Karpas-422 (cell line): ENCODE results near the gene MYO18A. TPM values are rescaled to one million over a fixed set of nuclear protein-coding genes. Genes with fewer than 3 reads are reported as not detected.
"Not testable (repeated sequence)": the region's sequence is repeated elsewhere in the genome, so short reads cannot be mapped to it uniquely, and the experiment has no call there.

Experiments
- DNase-seq: peaks from one replicate; pipeline ENCODE4 v3.0.0-alpha.2; 2015
- H2AFZ ChIP-seq: fragments of 200-600 bp; sonication (generic); 2 replicates; pipeline ENCODE4 v1.6.1; 2014; ENCODE audit warnings: antibody characterized with exemption, low read length, mixed read lengths
- H3K27ac ChIP-seq: fragments of 200-600 bp; sonication (generic); 2 replicates; pipeline ENCODE4 v1.5.1; 2014; ENCODE audit warnings: mild to moderate bottlenecking, low read length, moderate library complexity
- H3K27me3 ChIP-seq: fragments of 200-600 bp; sonication (generic); 2 replicates; pipeline ENCODE4 v1.6.1; 2014; ENCODE audit warnings: low read length, mixed read lengths
- H3K36me3 ChIP-seq: fragments of 200-600 bp; sonication (generic); 2 replicates; pipeline ENCODE4 v1.6.1; 2014; ENCODE audit warnings: low read length, mixed read lengths; ENCODE audit not compliant: insufficient read depth
- H3K4me1 ChIP-seq: fragments of 200-600 bp; sonication (generic); 2 replicates; pipeline ENCODE4 v1.6.1; 2014; ENCODE audit warnings: mild to moderate bottlenecking, low read length, mixed read lengths
- H3K4me2 ChIP-seq: fragments of 200-600 bp; sonication (generic); 2 replicates; pipeline ENCODE4 v1.6.1; 2014; ENCODE audit warnings: low read length, low read depth, mild to moderate bottlenecking; ENCODE audit not compliant: poor library complexity, severe bottlenecking
- H3K4me3 ChIP-seq: fragments of 200-600 bp; sonication (generic); 2 replicates; pipeline ENCODE4 v1.5.1; 2014; ENCODE audit warnings: mild to moderate bottlenecking, antibody characterized with exemption, low read length, mixed read lengths
- H3K79me2 ChIP-seq: fragments of 200-600 bp; sonication (generic); 2 replicates; pipeline ENCODE4 v1.6.1; 2014; ENCODE audit warnings: mild to moderate bottlenecking, low read length, mixed read lengths
- H3K9ac ChIP-seq: fragments of 200-600 bp; sonication (generic); 2 replicates; pipeline ENCODE4 v1.6.0; 2014; ENCODE audit warnings: low read length
- H3K9me2 ChIP-seq: fragments of 200-600 bp; sonication (generic), shearing (Covaris generic); replicated peaks from 2 replicates; pipeline ENCODE4 v1.6.0; 2014; ENCODE audit warnings: mild to moderate bottlenecking, low read length, moderate library complexity; ENCODE audit not compliant: insufficient read depth
- H3K9me3 ChIP-seq: fragments of 300-700, 200-600 bp; sonication (generic); 2 replicates; pipeline ENCODE4 v1.6.1; 2014; ENCODE audit warnings: low read length, mixed read lengths
- H4K20me1 ChIP-seq: fragments of 200-600 bp; sonication (generic); 2 replicates; pipeline ENCODE4 v1.6.1; 2014; ENCODE audit warnings: mild to moderate bottlenecking, antibody characterized with exemption, low read length, low read depth; ENCODE audit not compliant: insufficient read depth
- total RNA-seq: library from RNA; depleted of rRNA; stranded (reverse); fragments of >200 nt; shearing (Covaris generic); gene quantifications from 2 replicates; pipeline ENCODE4 v1.2.3, GENCODE V29; 2014; ENCODE audit warnings: low replicate concordance

The MYO18A gene
- total RNA-seq, 1 experiment from 2014 or later, result 16.4 TPM

DNA sequence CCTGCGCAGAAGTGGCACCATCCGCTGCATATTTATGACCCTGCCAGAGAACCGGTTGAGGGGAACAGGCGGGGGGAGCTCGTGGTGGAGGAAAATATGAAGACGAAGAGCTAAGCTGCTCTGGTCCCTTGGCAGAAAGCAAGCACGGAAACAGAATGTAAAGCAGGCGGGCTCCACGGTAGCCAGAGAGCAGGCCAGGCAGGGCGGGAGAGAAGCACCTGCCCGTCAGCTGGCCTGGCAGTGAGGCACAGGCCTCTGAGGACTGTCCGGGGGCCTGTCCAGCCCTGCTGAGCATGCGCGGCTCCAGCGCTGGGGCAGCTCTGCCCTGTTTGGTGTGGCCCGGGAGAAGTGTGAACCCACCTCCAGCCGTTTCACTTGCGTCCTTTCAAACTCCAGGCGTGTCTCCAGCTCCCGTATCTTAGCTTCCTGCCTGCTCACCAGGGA, 90.6 kb downstream of the MYO18A start:
- Histone ChIP-seq H3K27ac (no peak overlapping the region), H2AFZ (no peak overlapping the region), H3K9me3 (no peaks in the 10 kb centered on the region), H3K36me3 (no peaks in the 10 kb centered on the region), H3K9me2 (no peaks in the 10 kb centered on the region), H3K79me2 (no peaks in the 10 kb centered on the region), H3K4me2 (no peak overlapping the region), H4K20me1 (no peaks in the 10 kb centered on the region), H3K27me3 (no peaks in the 10 kb centered on the region), H3K4me3 (no peak overlapping the region), H3K9ac (no peak overlapping the region), H3K4me1 (no peaks in the 10 kb centered on the region)
- no peak for DNase-seq

DNA sequence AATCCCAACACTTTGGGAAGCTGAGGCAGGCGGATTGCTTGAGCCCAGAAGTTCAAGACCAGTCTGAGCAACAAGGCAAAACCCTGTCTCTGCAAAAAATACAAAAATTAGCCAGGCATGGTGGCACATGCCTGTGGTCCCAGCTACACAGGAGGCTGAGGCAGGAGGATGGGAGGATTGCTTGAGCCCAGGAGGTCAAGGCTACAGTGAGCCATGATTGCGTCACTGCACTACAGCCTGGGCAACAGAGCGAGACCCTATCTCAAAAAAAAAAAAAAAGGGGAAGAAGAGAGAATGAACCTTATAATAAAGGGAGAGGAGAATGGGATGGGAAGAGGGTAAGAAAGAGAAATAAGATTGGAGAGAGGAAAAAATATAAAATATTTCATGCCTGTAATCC, 91.4 kb downstream of the MYO18A start:
- H3K9me3 ChIP-seq, H3K27ac ChIP-seq, H3K27me3 ChIP-seq, H4K20me1 ChIP-seq, H3K79me2 ChIP-seq, H3K4me3 ChIP-seq, H3K9me2 ChIP-seq, H3K4me2 ChIP-seq, H3K36me3 ChIP-seq, DNase-seq, H3K4me1 ChIP-seq, H3K9ac ChIP-seq, H2AFZ ChIP-seq: not testable (repeated sequence)

DNA sequence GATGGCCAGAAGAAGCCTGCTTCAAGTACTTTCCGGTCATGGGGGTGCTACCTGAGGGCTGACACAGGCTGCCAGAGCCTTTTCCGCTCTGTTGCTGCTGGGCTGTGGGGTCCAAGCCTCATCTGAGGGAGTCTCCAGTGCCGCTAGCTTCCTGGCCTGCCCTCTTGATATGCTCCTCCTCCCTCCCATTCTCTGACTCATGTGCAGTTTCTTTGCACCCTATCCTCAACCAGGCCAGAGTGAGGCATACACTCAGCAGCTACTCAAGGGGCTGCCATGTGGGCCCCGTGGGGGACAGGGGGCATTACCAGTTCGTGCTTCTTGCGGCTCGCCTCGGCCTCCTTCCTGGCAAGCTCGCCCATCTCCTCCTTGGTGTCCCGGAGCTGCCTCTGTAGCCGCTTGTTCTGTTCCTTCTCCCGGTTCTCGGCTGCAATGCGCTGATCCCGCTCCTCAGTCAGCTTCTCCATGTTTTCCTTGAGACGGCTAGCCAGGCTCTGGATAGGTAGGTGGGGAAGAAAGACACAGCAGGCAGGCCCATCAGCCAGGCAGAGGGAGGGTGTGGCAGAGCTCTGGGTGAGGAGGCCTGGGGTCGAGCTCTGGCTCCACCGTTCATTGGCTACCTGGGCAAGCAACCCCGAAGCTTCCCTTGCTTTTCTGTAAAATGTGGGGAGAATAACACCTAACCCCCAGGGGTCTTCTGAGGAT, 93.4 kb downstream of the MYO18A start:
- Histone ChIP-seq H3K4me2 (no peak overlapping the region), H3K27me3 (no peaks in the 10 kb centered on the region), H3K4me3 (no peak overlapping the region), H2AFZ (no peak overlapping the region), H3K36me3 (no peaks in the 10 kb centered on the region), H3K9me2 (no peaks in the 10 kb centered on the region), H3K79me2 (no peaks in the 10 kb centered on the region), H3K9ac (no peak overlapping the region), H3K4me1 (no peaks in the 10 kb centered on the region), H3K27ac (no peak overlapping the region), H4K20me1 (no peaks in the 10 kb centered on the region), H3K9me3 (no peaks in the 10 kb centered on the region)
- DNase-seq, result no peak

DNA sequence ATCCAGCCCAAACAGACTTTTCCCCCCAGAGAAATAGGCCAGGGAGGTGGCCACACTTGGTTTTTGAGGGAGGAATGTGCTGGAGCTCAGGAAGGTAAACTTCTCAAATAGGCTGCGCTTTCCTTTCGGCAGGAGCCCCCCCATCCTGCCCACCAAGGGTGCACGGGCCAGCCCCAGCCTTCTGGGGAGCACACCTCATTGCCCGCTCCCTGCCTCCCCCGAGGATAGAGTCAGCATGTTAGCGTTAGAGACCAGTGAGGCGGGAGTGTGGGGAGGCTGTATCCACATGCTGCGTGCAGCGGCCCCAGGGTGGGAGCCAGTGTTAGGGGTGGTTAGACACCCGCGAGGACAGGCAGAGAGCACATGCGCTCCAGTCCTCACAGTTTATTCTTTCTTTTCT, 95.0 kb downstream of the MYO18A start:
- Histone ChIP-seq H3K27ac (no peak overlapping the region), H4K20me1 (no peaks in the 10 kb centered on the region), H3K79me2 (no peaks in the 10 kb centered on the region), H3K9ac (no peak overlapping the region), H3K4me2 (no peak overlapping the region), H3K4me1 (no peaks in the 10 kb centered on the region), H3K27me3 (no peaks in the 10 kb centered on the region), H3K36me3 (no peaks in the 10 kb centered on the region), H3K9me3 (no peaks in the 10 kb centered on the region), H3K4me3 (no peak overlapping the region), H2AFZ (no peak overlapping the region), H3K9me2 (no peaks in the 10 kb centered on the region)
- DNase-seq, result no peak

DNA sequence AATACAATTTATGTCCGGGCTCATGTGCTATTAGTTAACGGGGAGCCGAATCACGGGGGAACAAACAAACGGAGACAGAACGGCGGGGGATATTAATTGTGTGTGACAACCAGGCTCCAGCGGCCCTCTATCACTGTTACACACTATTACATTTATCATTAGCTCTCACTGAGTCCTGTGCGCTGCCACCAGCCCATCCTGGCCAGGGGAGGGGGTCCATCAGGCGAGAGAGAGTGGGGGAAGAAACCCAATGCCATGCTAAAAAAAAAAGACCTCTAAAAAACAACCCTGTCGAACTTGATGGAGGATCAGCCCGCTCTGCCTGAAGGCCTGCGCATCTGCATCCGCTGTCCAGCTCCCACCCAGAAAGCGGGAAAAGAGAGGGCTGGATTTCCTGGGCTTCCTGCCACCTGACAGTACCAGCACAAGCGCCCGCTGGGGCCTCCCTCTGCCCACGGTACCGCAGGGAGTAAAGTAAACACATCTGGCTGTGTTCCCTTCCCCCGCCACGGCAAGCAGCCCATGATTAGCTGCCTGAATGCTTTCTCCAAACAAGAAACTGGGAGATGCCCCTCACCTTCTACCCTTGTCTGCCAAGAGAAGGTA, 95.6 kb downstream of the MYO18A start:
- Histone ChIP-seq H3K27me3 (no peaks in the 10 kb centered on the region), H3K9me3 (no peaks in the 10 kb centered on the region), H3K4me2 (no peak overlapping the region), H4K20me1 (no peaks in the 10 kb centered on the region), H3K27ac (no peak overlapping the region), H3K9me2 (no peaks in the 10 kb centered on the region), H3K4me3 (no peak overlapping the region), H3K4me1 (no peaks in the 10 kb centered on the region), H2AFZ (no peak overlapping the region), H3K79me2 (no peaks in the 10 kb centered on the region), H3K9ac (no peak overlapping the region), H3K36me3 (no peaks in the 10 kb centered on the region)
- no peak for DNase-seq

DNA sequence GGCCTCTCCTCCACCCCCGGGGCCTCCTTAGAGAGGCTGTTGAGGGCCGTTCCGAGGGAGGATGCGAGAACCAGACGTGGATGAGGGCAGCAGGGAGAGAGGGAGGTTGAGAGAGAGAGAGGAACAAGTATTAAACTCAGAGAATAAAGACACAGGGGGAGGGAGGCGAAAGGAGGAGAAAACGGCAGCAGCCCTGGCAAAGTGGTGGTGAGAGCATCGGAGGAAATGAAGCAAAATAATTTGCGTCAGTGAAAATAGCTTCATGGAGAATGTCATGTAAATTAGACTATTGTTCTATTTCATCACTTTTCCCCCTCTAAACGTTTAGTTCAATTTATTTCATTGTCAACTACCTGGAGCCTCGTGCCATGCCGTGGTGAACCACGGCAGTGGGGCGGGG, 99.2 kb downstream of the MYO18A start:
- Histone ChIP-seq H3K27ac (no peak overlapping the region), H3K36me3 (no peaks in the 10 kb centered on the region), H3K9me3 (no peaks in the 10 kb centered on the region), H3K79me2 (no peaks in the 10 kb centered on the region), H3K27me3 (no peaks in the 10 kb centered on the region), H2AFZ (no peak overlapping the region), H3K4me2 (no peak overlapping the region), H3K9me2 (no peaks in the 10 kb centered on the region), H4K20me1 (no peaks in the 10 kb centered on the region), H3K9ac (no peak overlapping the region), H3K4me3 (no peak overlapping the region), H3K4me1 (no peaks in the 10 kb centered on the region)
- DNase-seq, result no peak

DNA sequence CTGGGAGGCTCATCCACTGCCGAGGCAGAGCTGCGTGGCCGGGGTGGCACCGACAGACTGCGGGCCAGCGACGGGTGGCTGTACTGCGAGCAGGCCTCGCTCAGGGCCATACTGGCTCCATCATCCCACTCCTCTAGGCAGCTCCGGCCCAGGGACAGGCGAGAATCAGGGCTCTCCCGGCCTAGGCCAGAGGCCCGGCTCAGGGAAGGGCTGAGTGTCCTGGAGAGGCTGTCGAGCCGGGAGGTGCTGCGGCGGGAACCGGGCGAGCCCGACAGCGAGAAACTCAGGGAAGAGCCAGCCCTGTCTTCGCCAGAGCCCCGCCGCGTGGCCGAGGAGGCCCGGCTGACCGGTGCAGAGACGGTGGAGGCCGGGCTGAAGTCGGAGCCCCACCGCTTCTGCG, 99.9 kb downstream of the MYO18A start:
- Histone ChIP-seq H3K36me3 (no peaks in the 10 kb centered on the region), H3K4me3 (no peak overlapping the region), H3K27ac (no peak overlapping the region), H3K27me3 (no peaks in the 10 kb centered on the region), H3K9me2 (no peaks in the 10 kb centered on the region), H4K20me1 (no peaks in the 10 kb centered on the region; the same call in 1 of the 2 replicates), H3K79me2 (no peaks in the 10 kb centered on the region), H3K4me2 (no peak overlapping the region), H2AFZ (no peak overlapping the region), H3K9me3 (no peaks in the 10 kb centered on the region), H3K4me1 (no peaks in the 10 kb centered on the region), H3K9ac (no peak overlapping the region)
- no peak for DNase-seq

DNA sequence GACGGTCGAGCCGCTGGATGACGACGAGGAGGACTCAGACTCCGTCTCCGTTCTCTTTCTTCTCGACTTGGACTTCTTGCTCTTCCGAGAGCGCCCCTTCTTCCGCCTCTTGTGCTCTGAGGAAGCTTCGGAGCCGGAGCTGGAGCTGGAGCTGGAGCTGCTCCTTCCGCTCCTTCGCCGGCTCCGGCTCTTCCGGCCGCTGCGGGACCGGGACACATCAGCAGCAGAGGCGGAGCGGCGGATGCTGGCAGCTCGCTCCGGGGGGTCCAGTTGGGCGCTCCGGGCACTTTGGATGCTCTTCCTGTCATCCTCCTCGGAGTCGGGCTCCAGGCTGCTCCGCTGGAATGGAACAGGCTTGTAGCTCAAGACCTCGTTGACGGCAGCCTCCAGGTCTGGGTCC, 100.3 kb downstream of the MYO18A start:
- no peak overlapping the region for H2AFZ ChIP-seq
- H3K27ac ChIP-seq, result no peak overlapping the region

More for the DNA sequence above, 100.3 kb downstream of the MYO18A start:
- Histone ChIP-seq H4K20me1 (no peaks in the 10 kb centered on the region; the same call in 1 of the 2 replicates), H3K4me2 (no peak overlapping the region), H3K9me3 (no peaks in the 10 kb centered on the region), H3K9ac (no peak overlapping the region), H3K27me3 (no peaks in the 10 kb centered on the region), H3K36me3 (no peaks in the 10 kb centered on the region), H3K4me1 (no peaks in the 10 kb centered on the region), H3K4me3 (no peak overlapping the region), H3K9me2 (no peaks in the 10 kb centered on the region), H3K79me2 (no peaks in the 10 kb centered on the region)
- no peak for DNase-seq
